DND-41 (cell line): ENCODE data around the gene SBF1.
A peak's percentile ranks its signal among the peaks of the same experiment; 100 is the strongest.

Source experiments
- ATAC-seq: fragments of 200-7000 bp; cut with Tn5 transposase; 3 replicates; pipeline ENCODE4 v1.9.1; 2021; ENCODE audit warnings: low read depth; ENCODE audit not compliant: insufficient read depth
- DNase-seq: peaks from one replicate; pipeline ENCODE4 v3.0.0-alpha.2; 2020
- H2AFZ ChIP-seq: 2 replicates; pipeline ENCODE4 v1.6.0; 2012; ENCODE audit warnings: low read depth, low read length
- H3K27ac ChIP-seq: 2 replicates; pipeline ENCODE4 v1.5.1; 2012; ENCODE audit warnings: low read length, inconsistent platforms
- H3K27me3 ChIP-seq: fragments of 200-600 bp; sonication (generic); 2 replicates; pipeline ENCODE4 v1.6.0; 2012; ENCODE audit warnings: low read length, mild to moderate bottlenecking, inconsistent platforms; ENCODE audit not compliant: insufficient read depth, poor library complexity
- H3K36me3 ChIP-seq: 2 replicates; pipeline ENCODE4 v1.5.1; 2012; ENCODE audit warnings: low read length, inconsistent platforms; ENCODE audit not compliant: insufficient read depth
- H3K4me1 ChIP-seq: 2 replicates; pipeline ENCODE4 v1.5.1; 2012; ENCODE audit warnings: mild to moderate bottlenecking, low read length; ENCODE audit not compliant: insufficient read depth
- H3K4me2 ChIP-seq: 2 replicates; pipeline ENCODE4 v1.6.0; 2012; ENCODE audit warnings: mild to moderate bottlenecking, moderate library complexity, low read length, inconsistent platforms; ENCODE audit not compliant: insufficient read depth
- H3K4me3 ChIP-seq, 2 experiments: fragments of 200-600 bp in 1 of 2; shearing (Covaris generic) in 1 of 2; 2 replicates each; pipeline ENCODE4 v1.5.1; 2012 to 2016; ENCODE audit warnings: inconsistent platforms in 2 of 2, low read length in 2 of 2, mild to moderate bottlenecking in 2 of 2, low read depth in 1 of 2, moderate library complexity in 1 of 2
- H3K79me2 ChIP-seq: 2 replicates; pipeline ENCODE4 v1.6.0; 2012; ENCODE audit warnings: low read length, inconsistent platforms; ENCODE audit not compliant: insufficient read depth
- H3K9ac ChIP-seq: 2 replicates; pipeline ENCODE4 v1.6.0; 2012; ENCODE audit warnings: low read depth, mild to moderate bottlenecking, inconsistent platforms, low read length, moderate library complexity
- H3K9me3 ChIP-seq: 2 replicates; pipeline ENCODE4 v1.5.1; 2012; ENCODE audit warnings: low read length, moderate library complexity, mild to moderate bottlenecking, inconsistent platforms; ENCODE audit not compliant: insufficient read depth, severe bottlenecking
- H4K20me1 ChIP-seq: 2 replicates; pipeline ENCODE4 v1.6.0; 2012; ENCODE audit warnings: low read length; ENCODE audit not compliant: insufficient read depth
- EZH2 ChIP-seq: IDR thresholded peaks from 3 replicates; pipeline ENCODE4 v1.6.1; 2012; ENCODE audit warnings: borderline replicate concordance, low read depth, mild to moderate bottlenecking, moderate library complexity, low read length, inconsistent platforms; ENCODE audit not compliant: severe bottlenecking
- TF ChIP-seq, protein P1 (sequence below): IDR thresholded peaks from 2 replicates; pipeline ENCODE4 v1.5.1; 2012; ENCODE audit warnings: borderline replicate concordance, low read length, moderate library complexity, mild to moderate bottlenecking; ENCODE audit not compliant: poor library complexity, severe bottlenecking; ENCODE audit errors: extremely low read depth

SBF1 gene

DNA sequence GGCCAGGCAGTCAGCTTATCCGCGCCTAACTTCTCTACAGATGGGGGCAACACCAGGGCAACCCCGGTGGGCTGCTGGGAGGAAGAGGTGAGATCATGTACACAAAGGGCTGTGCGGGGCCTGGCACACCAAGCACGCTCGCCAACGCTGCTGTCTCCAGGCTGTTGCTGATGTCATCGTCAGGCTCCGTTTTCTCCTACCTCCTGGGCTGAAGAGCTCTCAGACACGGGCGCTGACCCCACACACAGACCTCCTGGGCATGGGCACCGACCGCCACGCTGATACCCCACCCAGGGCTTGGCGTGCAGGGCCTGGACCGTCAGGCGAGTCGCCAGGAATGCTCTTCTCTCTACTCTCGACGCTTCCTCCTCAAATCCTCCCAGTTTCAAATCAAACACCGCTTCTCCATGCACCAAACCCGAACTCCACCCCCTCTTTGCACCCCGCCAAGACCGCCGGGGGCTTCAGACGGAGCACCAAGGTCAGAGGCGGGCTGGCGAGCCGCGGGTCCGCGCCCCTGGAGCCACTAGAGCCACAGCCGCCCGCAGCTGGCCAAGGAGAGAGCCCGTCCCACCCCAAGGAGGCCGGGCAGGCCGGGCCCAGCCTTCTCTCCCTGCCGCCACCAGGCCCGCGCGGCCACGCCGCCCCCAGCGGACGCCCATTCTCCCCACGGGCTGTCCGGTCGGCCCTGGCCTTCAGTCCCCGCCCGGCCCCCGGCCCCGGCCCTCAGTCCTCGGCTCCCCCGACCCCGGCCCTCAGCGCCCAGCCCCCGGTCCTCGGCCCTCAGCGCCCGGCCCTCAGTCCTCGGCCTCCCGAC lies 772 bp downstream of the SBF1 start:
- H3K4me2 ChIP-seq: peak overlapping the region; percentile 99
- DNase-seq (peak; percentile 56), ATAC-seq (no peak)
- peak overlapping the region; percentile 84 for H3K9ac ChIP-seq
- H3K36me3 ChIP-seq: peaks cover 35% of the 10 kb centered on the region
- H2AFZ ChIP-seq: no peak overlapping the region
- peaks cover 64% of the 10 kb centered on the region for H3K4me1 ChIP-seq
- no peaks in the 10 kb centered on the region for H3K27me3 ChIP-seq
- H3K79me2 ChIP-seq: peaks cover 52% of the 10 kb centered on the region
- H4K20me1 ChIP-seq: peaks cover 46% of the 10 kb centered on the region
- peak overlapping the region; percentile 91 for H3K27ac ChIP-seq
- peak overlapping the region; percentile 93 to 96; a peak in 3 of 4 replicates for H3K4me3 ChIP-seq
- no peaks in the 10 kb centered on the region for H3K9me3 ChIP-seq
- no peak for TF ChIP-seq EZH2
- TF ChIP-seq, protein P1, sequence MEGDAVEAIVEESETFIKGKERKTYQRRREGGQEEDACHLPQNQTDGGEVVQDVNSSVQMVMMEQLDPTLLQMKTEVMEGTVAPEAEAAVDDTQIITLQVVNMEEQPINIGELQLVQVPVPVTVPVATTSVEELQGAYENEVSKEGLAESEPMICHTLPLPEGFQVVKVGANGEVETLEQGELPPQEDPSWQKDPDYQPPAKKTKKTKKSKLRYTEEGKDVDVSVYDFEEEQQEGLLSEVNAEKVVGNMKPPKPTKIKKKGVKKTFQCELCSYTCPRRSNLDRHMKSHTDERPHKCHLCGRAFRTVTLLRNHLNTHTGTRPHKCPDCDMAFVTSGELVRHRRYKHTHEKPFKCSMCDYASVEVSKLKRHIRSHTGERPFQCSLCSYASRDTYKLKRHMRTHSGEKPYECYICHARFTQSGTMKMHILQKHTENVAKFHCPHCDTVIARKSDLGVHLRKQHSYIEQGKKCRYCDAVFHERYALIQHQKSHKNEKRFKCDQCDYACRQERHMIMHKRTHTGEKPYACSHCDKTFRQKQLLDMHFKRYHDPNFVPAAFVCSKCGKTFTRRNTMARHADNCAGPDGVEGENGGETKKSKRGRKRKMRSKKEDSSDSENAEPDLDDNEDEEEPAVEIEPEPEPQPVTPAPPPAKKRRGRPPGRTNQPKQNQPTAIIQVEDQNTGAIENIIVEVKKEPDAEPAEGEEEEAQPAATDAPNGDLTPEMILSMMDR: no peak

DNA sequence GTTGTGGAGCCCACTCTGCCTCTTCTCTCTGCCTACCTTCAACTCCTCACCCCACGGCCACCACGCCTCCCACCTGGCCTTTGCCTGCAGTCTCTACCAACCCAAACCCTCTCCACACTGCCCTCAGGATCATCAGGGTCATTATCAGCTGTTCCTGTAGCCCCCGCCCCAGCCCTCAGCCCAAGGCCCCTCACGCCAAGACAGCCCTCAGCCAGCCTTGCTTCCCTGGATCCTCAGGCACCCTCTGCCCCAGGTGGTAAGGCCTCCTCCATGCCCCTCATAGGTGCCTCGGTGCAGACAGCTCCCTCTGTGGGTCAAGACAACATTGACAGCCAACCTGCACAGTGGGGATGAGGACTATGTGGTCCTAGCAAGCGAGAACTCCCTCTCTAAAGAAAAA lies 1.7 kb downstream of the SBF1 start:
- ATAC-seq: no peak
- peak overlapping the region; percentile 84 for H3K9ac ChIP-seq
- H3K27ac ChIP-seq: peak overlapping the region; percentile 91
- peaks cover 56% of the 10 kb centered on the region for H4K20me1 ChIP-seq
- H3K4me1 ChIP-seq: peaks cover 74% of the 10 kb centered on the region
- peaks cover 62% of the 10 kb centered on the region for H3K79me2 ChIP-seq
- peak overlapping the region; percentile 93 to 96; a peak in 3 of 4 replicates for H3K4me3 ChIP-seq
- H3K27me3 ChIP-seq: no peaks in the 10 kb centered on the region
- no peak for TF ChIP-seq EZH2
- TF ChIP-seq, protein P1: peak; percentile 65
- H3K9me3 ChIP-seq: no peaks in the 10 kb centered on the region
- DNase-seq: peak; percentile 56
- no peak overlapping the region for H2AFZ ChIP-seq
- peaks cover 37% of the 10 kb centered on the region for H3K36me3 ChIP-seq
- H3K4me2 ChIP-seq: peak overlapping the region; percentile 99

DNA sequence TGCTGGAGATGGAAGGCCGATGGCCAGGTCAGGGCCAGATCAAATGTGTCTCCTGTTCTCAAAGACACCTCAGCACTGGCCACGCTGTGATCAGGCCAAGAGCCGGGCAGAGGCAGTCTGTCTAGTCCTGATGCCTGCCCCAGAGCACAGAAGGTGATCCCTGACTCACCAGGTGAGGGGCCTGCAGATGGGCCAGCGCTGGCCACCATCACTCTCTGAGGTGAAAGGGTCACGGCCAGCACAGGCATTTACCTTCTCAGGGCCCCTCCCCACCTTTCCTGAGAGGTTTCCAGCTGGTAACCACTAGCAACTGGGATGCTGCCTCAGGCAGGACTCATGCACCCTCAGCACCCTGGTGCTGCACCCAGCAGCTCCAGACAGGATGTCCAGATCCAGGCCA lies 2.9 kb downstream of the SBF1 start:
- Histone ChIP-seq H3K4me3 (peak overlapping the region in 1 of 2 experiments; percentile 96; a peak in 2 of 4 replicates), H3K36me3 (peaks cover 48% of the 10 kb centered on the region), H3K27ac (peak overlapping the region; percentile 91), H3K4me2 (peak overlapping the region; percentile 99), H3K9ac (peak overlapping the region; percentile 84), H2AFZ (no peak overlapping the region), H3K4me1 (peaks cover 77% of the 10 kb centered on the region), H3K9me3 (no peaks in the 10 kb centered on the region), H3K79me2 (peaks cover 73% of the 10 kb centered on the region), H3K27me3 (no peaks in the 10 kb centered on the region), H4K20me1 (peaks cover 66% of the 10 kb centered on the region)
- no peak for TF ChIP-seq EZH2
- TF ChIP-seq, protein P1: no peak
- no peak for DNase-seq
- ATAC-seq: no peak
